ENCODE measurements around the gene BCL2L2. TPM values are rescaled to one million over a fixed set of nuclear protein-coding genes. Genes with fewer than 3 reads are reported as not detected.

The BCL2L2 gene
- total RNA-seq, 4 donors from 2014 or later = 49.8 to 87.3 (median 56.5) TPM

- TF ChIP-seq CTCF (IDR thresholded peaks at IDR 0.05) (no peak), POLR2A (IDR thresholded peaks at IDR 0.05) (no peak), EP300 (IDR thresholded peaks at IDR 0.05) (no peak)
- Histone ChIP-seq H3K27ac (peak overlapping the region in 2 of 4 donors; percentile 81 to 95), H3K36me3 (peaks cover 0 to 49% (median 0%) of the 10 kb centered on the region in 3 donors), H3K4me3 (peak overlapping the region; percentile 48 to 84 (median 60)), H3K9me3 (no peaks in the 10 kb centered on the region), H3K4me1 (peaks cover 5 to 45% (median 26%) of the 10 kb centered on the region in 4 donors), H3K27me3 (no peaks in the 10 kb centered on the region)
- no peak for DNase-seq (ENCODE audit: low spot score in 2 of 2)
- 83 to 85% methylated on average over 22 of the region's 22 CpGs for WGBS, 2 donors
These were observed 1.3 kb downstream of the BCL2L2 start for GRCh38 chr14:23307687-23308644.

GRCh38 chr14:23308721-23309445, 2.2 kb downstream of the BCL2L2 start:
- peaks cover 0 to 49% (median 0%) of the 10 kb centered on the region in 3 donors for H3K36me3 ChIP-seq
- 85 to 86% methylated on average over 17 of the region's 17 CpGs for WGBS, 2 donors
- no peak for DNase-seq (ENCODE audit: low spot score in 2 of 2)
- no peaks in the 10 kb centered on the region for H3K9me3 ChIP-seq
- no peaks in the 10 kb centered on the region for H3K27me3 ChIP-seq
- peak overlapping the region in 1 of 4 donors; percentile 8 for H3K27ac ChIP-seq
- TF ChIP-seq POLR2A (IDR thresholded peaks at IDR 0.05) (no peak), CTCF (IDR thresholded peaks at IDR 0.05) (no peak), EP300 (IDR thresholded peaks at IDR 0.05) (no peak)
- peaks cover 5 to 40% (median 25%) of the 10 kb centered on the region in 4 donors for H3K4me1 ChIP-seq
- H3K4me3 ChIP-seq = no peak overlapping the region

GRCh38 chr14:23310546-23310945, 3.9 kb downstream of the BCL2L2 start:
- no peaks in the 10 kb centered on the region for H3K9me3 ChIP-seq
- TF ChIP-seq CTCF (IDR thresholded peaks at IDR 0.05) (no peak), POLR2A (IDR thresholded peaks at IDR 0.05) (no peak), EP300 (IDR thresholded peaks at IDR 0.05) (no peak)
- peaks cover 5 to 36% (median 25%) of the 10 kb centered on the region in 4 donors for H3K4me1 ChIP-seq
- no peak overlapping the region for H3K27ac ChIP-seq
- no peaks in the 10 kb centered on the region for H3K27me3 ChIP-seq
- no peak for DNase-seq (ENCODE audit: low spot score in 2 of 2)
- H3K36me3 ChIP-seq = peaks cover 0 to 49% (median 0%) of the 10 kb centered on the region in 3 donors
- 79 to 100% methylated on average over 1 of the region's 1 CpG for WGBS, 2 donors
- H3K4me3 ChIP-seq = no peak overlapping the region

GRCh38 chr14:23316300-23316699, 9.7 kb downstream of the BCL2L2 start:
- peaks cover 0 to 12% (median 0%) of the 10 kb centered on the region in 3 donors for H3K36me3 ChIP-seq
- no peaks in the 10 kb centered on the region for H3K27me3 ChIP-seq
- no peak for DNase-seq (ENCODE audit: low spot score in 2 of 2)
- 83 to 85% methylated on average over 5 of the region's 5 CpGs for WGBS, 2 donors
- H3K27ac ChIP-seq = no peak overlapping the region
- no peak overlapping the region for H3K4me3 ChIP-seq
- no peak for TF ChIP-seq EP300 (IDR thresholded peaks at IDR 0.05)
- TF ChIP-seq CTCF (IDR thresholded peaks at IDR 0.05) = no peak
- no peak for TF ChIP-seq POLR2A (IDR thresholded peaks at IDR 0.05)
- H3K4me1 ChIP-seq = peaks cover 0 to 9% (median 7%) of the 10 kb centered on the region in 4 donors
- no peaks in the 10 kb centered on the region for H3K9me3 ChIP-seq

Data from tibial nerve (tissue), 4 donors.